Nephron progenitor cell (in vitro differentiated cells): ENCODE results near the gene ACER3.

Experiments used
- DNase-seq: peaks from one replicate; pipeline ENCODE4 v3.0.0; 2021
- H3K27ac Mint-ChIP-seq: 2 replicates; pipeline ENCODE4 v1.8.0; 2021; ENCODE audit warnings: mild to moderate bottlenecking, moderate library complexity, mixed read lengths
- H3K27me3 Mint-ChIP-seq: 2 replicates; pipeline ENCODE4 v1.8.0; 2021; ENCODE audit warnings: mild to moderate bottlenecking, low read depth, mixed read lengths; ENCODE audit not compliant: poor library complexity
- H3K36me3 Mint-ChIP-seq: 2 replicates; pipeline ENCODE4 v1.8.0; 2021; ENCODE audit warnings: low read depth, mixed read lengths
- H3K4me1 Mint-ChIP-seq: 2 replicates; pipeline ENCODE4 v1.8.0; 2021; ENCODE audit warnings: mixed read lengths
- H3K4me3 Mint-ChIP-seq: 2 replicates; pipeline ENCODE4 v1.8.0; 2021; ENCODE audit warnings: mild to moderate bottlenecking, moderate library complexity, mixed read lengths
- H3K9me3 Mint-ChIP-seq: 2 replicates; pipeline ENCODE4 v1.8.0; 2021; ENCODE audit warnings: mild to moderate bottlenecking, moderate library complexity, mixed read lengths
- CTCF ChIP-seq: fragments of 200-600 bp; sonication (generic); IDR thresholded peaks from 2 replicates; pipeline ENCODE4 v1.5.0; 2021; ENCODE audit warnings: antibody characterized with exemption

The ACER3 gene

GRCh38 chr11:76918941-76919386 lies 58.2 kb downstream of the ACER3 start:
- H3K27ac Mint-ChIP-seq: no peak overlapping the region
- H3K4me3 Mint-ChIP-seq: no peak overlapping the region
- H3K4me1 Mint-ChIP-seq: peaks cover 7% of the 10 kb centered on the region
- H3K36me3 Mint-ChIP-seq: no peaks in the 10 kb centered on the region
- H3K9me3 Mint-ChIP-seq: no peaks in the 10 kb centered on the region
- peak; percentile 65 for TF ChIP-seq CTCF
- H3K27me3 Mint-ChIP-seq: no peaks in the 10 kb centered on the region
- DNase-seq: no peak

- no peaks in the 10 kb centered on the region for H3K9me3 Mint-ChIP-seq
- no peaks in the 10 kb centered on the region for H3K27me3 Mint-ChIP-seq
- TF ChIP-seq CTCF: no peak
- no peak for DNase-seq
- no peak overlapping the region for H3K4me3 Mint-ChIP-seq
- no peak overlapping the region for H3K27ac Mint-ChIP-seq
- peaks cover 7% of the 10 kb centered on the region for H3K4me1 Mint-ChIP-seq
- H3K36me3 Mint-ChIP-seq: no peaks in the 10 kb centered on the region
Measured at GRCh38 chr11:76919467-76919866, 58.7 kb downstream of the ACER3 start.

GRCh38 chr11:76919887-76920746 lies 59.4 kb downstream of the ACER3 start:
- H3K36me3 Mint-ChIP-seq: no peaks in the 10 kb centered on the region
- peaks cover 7% of the 10 kb centered on the region for H3K4me1 Mint-ChIP-seq
- peak; percentile 64 for DNase-seq
- H3K27me3 Mint-ChIP-seq: no peaks in the 10 kb centered on the region
- H3K27ac Mint-ChIP-seq: no peak overlapping the region
- peak; percentile 91 for TF ChIP-seq CTCF
- H3K9me3 Mint-ChIP-seq: no peaks in the 10 kb centered on the region
- no peak overlapping the region for H3K4me3 Mint-ChIP-seq

GRCh38 chr11:76927160-76927559 lies 66.4 kb downstream of the ACER3 start:
- H3K27me3 Mint-ChIP-seq: no peaks in the 10 kb centered on the region
- peaks cover 13% of the 10 kb centered on the region for H3K9me3 Mint-ChIP-seq
- no peak overlapping the region for H3K4me3 Mint-ChIP-seq
- H3K27ac Mint-ChIP-seq: no peak overlapping the region
- no peak for TF ChIP-seq CTCF
- no peaks in the 10 kb centered on the region for H3K4me1 Mint-ChIP-seq
- H3K36me3 Mint-ChIP-seq: peaks cover 26% of the 10 kb centered on the region
- DNase-seq: no peak

- Mint-ChIP-seq H3K4me1 (no peaks in the 10 kb centered on the region), H3K4me3 (no peak overlapping the region), H3K27ac (no peak overlapping the region), H3K27me3 (no peaks in the 10 kb centered on the region), H3K36me3 (peaks cover 66% of the 10 kb centered on the region), H3K9me3 (peaks cover 46% of the 10 kb centered on the region)
- TF ChIP-seq CTCF: no peak
- no peak for DNase-seq
Measured at GRCh38 chr11:76935042-76935441, 74.3 kb downstream of the ACER3 start.

GRCh38 chr11:76939219-76939631 lies 78.5 kb downstream of the ACER3 start:
- no peak overlapping the region for H3K4me3 Mint-ChIP-seq
- no peak for DNase-seq
- H3K27me3 Mint-ChIP-seq: no peaks in the 10 kb centered on the region
- peaks cover 46% of the 10 kb centered on the region for H3K36me3 Mint-ChIP-seq
- TF ChIP-seq CTCF: no peak
- no peak overlapping the region for H3K27ac Mint-ChIP-seq
- no peaks in the 10 kb centered on the region for H3K4me1 Mint-ChIP-seq
- peaks cover 40% of the 10 kb centered on the region for H3K9me3 Mint-ChIP-seq
